HCT116 (cell line): ENCODE measurements around the gene HYAL1. TPM values are rescaled to one million over a fixed set of nuclear protein-coding genes. Genes with fewer than 3 reads are reported as not detected.

ENCODE experiments used
- ATAC-seq: fragments of 200-7000 bp; cut with Tn5 transposase; 2 replicates; pipeline ENCODE4 v1.9.1; 2020; ENCODE audit warnings: mild to moderate bottlenecking, moderate library complexity
- BruUV-seq: library from RNA; stranded (reverse); fragments of 400-500 nt; replicated peaks from 2 replicates; lab custom pipeline; 2021; lab: Mats Ljungman, UMichigan
- CTCF ChIA-PET: fragments of 300-600 bp; sonication (Branson Sonifier 250); formaldehyde crosslinking; loops from one replicate; lab custom pipeline; 2021; ENCODE audit warnings: antibody characterized with exemption; lab: Charles Lee
- POLR2A ChIA-PET: fragments of 300-600, 350-600 bp; sonication (Branson Sonifier 250); formaldehyde crosslinking; loops from one replicate; lab custom pipeline; 2021; ENCODE audit warnings: antibody characterized with exemption; lab: Charles Lee
- RAD21 ChIA-PET, 2 experiments: fragments of 300-600 bp; sonication (Branson Sonifier 250); formaldehyde crosslinking; loops; one replicate each; lab custom pipeline; 2023; ENCODE audit warnings: low total read pairs in 2 of 2; ENCODE audit not compliant: uncharacterized antibody in 2 of 2, unreplicated experiment in 2 of 2, low non-redundant PET in 1 of 2; lab: Charles Lee
- DNase-seq: peaks from one replicate; pipeline ENCODE4 v3.0.0-alpha.2; 2010; ENCODE audit warnings: low read depth, low spot score
- H2AFZ ChIP-seq: fragments of 200-600 bp; shearing (Covaris generic), sonication (generic); 2 replicates; pipeline ENCODE4 v1.6.1; 2017; ENCODE audit warnings: low read depth, mixed run types, mixed read lengths, antibody characterized with exemption, low read length; ENCODE audit not compliant: poor library complexity, severe bottlenecking
- H3K27ac ChIP-seq: 2 replicates; pipeline ENCODE4 v1.5.1; 2012; ENCODE audit warnings: low read depth, low read length
- H3K27me3 ChIP-seq: fragments of 200-600 bp; sonication (generic); 2 replicates; pipeline ENCODE4 v1.6.1; 2016; ENCODE audit warnings: mixed run types, low read length, mixed read lengths; ENCODE audit not compliant: insufficient read depth
- H3K36me3 ChIP-seq, 2 experiments: fragments of 200-500 bp in 1 of 2; fragments of 200-600 bp in 1 of 2; sonication (Bioruptor generic) in 1 of 2; sonication (generic) in 1 of 2; 2 replicates each; pipeline versions ENCODE4 v1.5.1 to v1.6.1; 2014 to 2016; ENCODE audit warnings: low read length in 2 of 2, inconsistent platforms in 1 of 2, mixed read lengths in 1 of 2, mixed run types in 1 of 2; ENCODE audit not compliant: insufficient read depth in 2 of 2, control insufficient read depth in 1 of 2
- H3K4me1 ChIP-seq, 2 experiments: fragments of 200-600 bp in 1 of 2; sonication (generic) in 1 of 2; 2 replicates each; pipeline versions ENCODE4 v1.5.1 to v1.6.1; 2012 to 2017; ENCODE audit warnings: low read length in 2 of 2, inconsistent platforms in 1 of 2, mild to moderate bottlenecking in 1 of 2, mixed read lengths in 1 of 2, mixed run types in 1 of 2, moderate library complexity in 1 of 2; ENCODE audit not compliant: insufficient read depth in 2 of 2, control insufficient read depth in 1 of 2
- H3K4me2 ChIP-seq: fragments of 200-600 bp; sonication (generic); 2 replicates; pipeline ENCODE4 v1.6.1; 2017; ENCODE audit warnings: mixed run types, low read length, mixed read lengths
- H3K4me3 ChIP-seq, 2 experiments: fragments of 200-600 bp in 1 of 2; sonication (generic) in 1 of 2; replicated peaks in 1 of 2; 2 replicates each; pipeline ENCODE4 v1.5.1; 2011 to 2016; ENCODE audit warnings: low read length in 2 of 2, control low read depth in 1 of 2, low read depth in 1 of 2, mild to moderate bottlenecking in 1 of 2, mixed read lengths in 1 of 2, mixed run types in 1 of 2
- H3K79me2 ChIP-seq: fragments of 200-600 bp; sonication (generic); 2 replicates; pipeline ENCODE4 v1.6.1; 2017; ENCODE audit warnings: mild to moderate bottlenecking, mixed run types, low read length, moderate library complexity, mixed read lengths; ENCODE audit not compliant: insufficient read depth
- H3K9ac ChIP-seq: fragments of 200-600 bp; sonication (generic); 2 replicates; pipeline ENCODE4 v1.6.1; 2016; ENCODE audit warnings: low read length, mixed read lengths
- H3K9me2 ChIP-seq: fragments of 200-600 bp; sonication (generic), shearing (Covaris generic); 2 replicates; pipeline ENCODE4 v1.6.1; 2017; ENCODE audit warnings: mixed run types, mild to moderate bottlenecking, moderate library complexity; ENCODE audit not compliant: insufficient read depth
- H3K9me3 ChIP-seq, 2 experiments: fragments of 200-500 bp in 1 of 2; fragments of 200-600 bp in 1 of 2; sonication (Bioruptor generic) in 1 of 2; sonication (generic) in 1 of 2; 2 replicates each; pipeline ENCODE4 v1.6.1; 2014 to 2017; ENCODE audit warnings: low read length in 2 of 2, mixed read lengths in 2 of 2, inconsistent platforms in 1 of 2, low read depth in 1 of 2, mild to moderate bottlenecking in 1 of 2, mixed run types in 1 of 2, moderate library complexity in 1 of 2; ENCODE audit not compliant: control insufficient read depth in 1 of 2, insufficient read depth in 1 of 2
- H4K20me1 ChIP-seq: fragments of 200-600 bp; sonication (generic), shearing (Covaris generic); 2 replicates; pipeline ENCODE4 v1.6.1; 2017; ENCODE audit warnings: mixed run types, mild to moderate bottlenecking, moderate library complexity; ENCODE audit not compliant: insufficient read depth
- CBX3 ChIP-seq: IDR thresholded peaks from 2 replicates; pipeline ENCODE4 v1.6.1; 2012; ENCODE audit warnings: low read depth
- CEBPB ChIP-seq: IDR thresholded peaks from 2 replicates; pipeline ENCODE4 v1.6.1; 2012; ENCODE audit warnings: low read depth
- CTCF ChIP-seq, 3 experiments: fragments of 200-600 bp in 1 of 3; sonication (generic) in 1 of 3; IDR thresholded peaks in 2 of 3; conservative IDR thresholded peaks in 1 of 3; 2 replicates each; pipeline ENCODE4 v1.5.1; 2012 to 2017; ENCODE audit warnings: low read depth in 2 of 3, low read length in 2 of 3, antibody characterized with exemption in 1 of 3, borderline replicate concordance in 1 of 3, control low read depth in 1 of 3, mild to moderate bottlenecking in 1 of 3, mixed read lengths in 1 of 3, mixed run types in 1 of 3, moderate library complexity in 1 of 3; ENCODE audit not compliant: insufficient read depth in 1 of 3
- EGR1 ChIP-seq: IDR thresholded peaks from 2 replicates; pipeline ENCODE4 v1.6.1; 2012; ENCODE audit warnings: low read depth
- ELF1 ChIP-seq: IDR thresholded peaks from 2 replicates; pipeline ENCODE4 v1.6.1; 2012; ENCODE audit warnings: low read depth, borderline replicate concordance
- EZH2 ChIP-seq: fragments of 200-600 bp; sonication (generic); IDR thresholded peaks from 2 replicates; pipeline ENCODE4 v1.6.1; 2017; ENCODE audit warnings: antibody characterized with exemption, mixed run types
- EZH2phosphoT487 ChIP-seq: fragments of 200-600 bp; IDR thresholded peaks from 2 replicates; pipeline ENCODE4 v1.6.1; 2018; ENCODE audit warnings: antibody characterized with exemption, borderline replicate concordance
- FOSL1 ChIP-seq: IDR thresholded peaks from 2 replicates; pipeline ENCODE4 v1.6.1; 2012; ENCODE audit warnings: low read depth
- JUND ChIP-seq: IDR thresholded peaks from 2 replicates; pipeline ENCODE4 v1.6.1; 2012
- MAX ChIP-seq: IDR thresholded peaks from 2 replicates; pipeline ENCODE4 v1.6.1; 2012
- POLR2A ChIP-seq: IDR thresholded peaks from 2 replicates; pipeline ENCODE4 v1.7.0; 2011; ENCODE audit warnings: borderline replicate concordance; ENCODE audit not compliant: insufficient read depth, insufficient read length; ENCODE audit errors: extremely low read depth
- POLR2AphosphoS5 ChIP-seq: IDR thresholded peaks from 2 replicates; pipeline ENCODE4 v1.6.1; 2011; ENCODE audit warnings: mild to moderate bottlenecking, low read depth, low read length, moderate library complexity
- REST ChIP-seq: IDR thresholded peaks from 2 replicates; pipeline ENCODE4 v1.6.1; 2012; ENCODE audit warnings: low read depth
- SIN3A ChIP-seq: IDR thresholded peaks from 2 replicates; pipeline ENCODE4 v1.6.1; 2012; ENCODE audit warnings: low read depth
- TCF7L2 ChIP-seq: IDR thresholded peaks from 2 replicates; pipeline ENCODE4 v1.7.0; 2011; ENCODE audit warnings: borderline replicate concordance, inconsistent platforms; ENCODE audit not compliant: insufficient read depth, insufficient read length; ENCODE audit errors: extremely low read depth
- YY1 ChIP-seq: IDR thresholded peaks from 2 replicates; pipeline ENCODE4 v1.6.1; 2011; ENCODE audit warnings: low read length, low read depth, moderate library complexity, mild to moderate bottlenecking; ENCODE audit not compliant: insufficient replicate concordance; ENCODE audit errors: extremely low read depth
- ZBTB33 ChIP-seq: IDR thresholded peaks from 2 replicates; pipeline ENCODE4 v1.6.1; 2011; ENCODE audit warnings: mild to moderate bottlenecking, low read length, moderate library complexity; ENCODE audit not compliant: insufficient replicate concordance; ENCODE audit errors: extremely low read depth
- ZNF274 ChIP-seq: fragments of 200-500 bp; sonication (Bioruptor generic); IDR thresholded peaks from 2 replicates; pipeline ENCODE4 v1.6.1; 2014; ENCODE audit warnings: mild to moderate bottlenecking, low read depth, low read length, inconsistent platforms
- intact Hi-C: fragments of 100-400 bp; cut with micrococcal nuclease; formaldehyde crosslinking; loops from 2 replicates; pipeline ENCODE4 v1.10.0; 2022
- total RNA-seq: library from RNA; stranded (reverse); gene quantifications from one replicate; pipeline ENCODE4 v1.2.1, GENCODE V29; 2021; ENCODE audit not compliant: unreplicated experiment

HYAL1 gene
- total RNA-seq, 1 experiment from 2014 or later: 6.1 TPM

GRCh38 chr3:50275141-50275995 is 28.0 kb downstream of the HYAL1 start:
- H3K9me3 ChIP-seq: no peaks in the 10 kb centered on the region
- ChIA-PET RAD21 (interaction anchor here in 1 of 2 experiments (0.7 kb wide), 1 partner anchor 14 kb away, joined by 3 read pairs; no protein-coding TSS in a partner anchor), CTCF (interaction anchor here (0.6 to 2.4 kb wide), 5 partner anchors 9 to 81 kb away, joined by 3 to 9 read pairs (median 5); partner anchors contain the start of gene IFRD2), POLR2A (interaction anchor here (0.9 to 1.3 kb wide), 2 partner anchors 29 to 80 kb away, joined by 3 read pairs; no protein-coding TSS in a partner anchor)
- BruUV-seq: no TSS peak
- no peaks in the 10 kb centered on the region for H4K20me1 ChIP-seq
- H3K9ac ChIP-seq: no peak overlapping the region
- ATAC-seq: no peak
- H2AFZ ChIP-seq: no peak overlapping the region
- H3K9me2 ChIP-seq: no peaks in the 10 kb centered on the region
- H3K4me3 ChIP-seq: no peak overlapping the region
- H3K27ac ChIP-seq: no peak overlapping the region
- no peak for DNase-seq
- intact Hi-C loops: no loop called here
- peaks cover 29 to 40% of the 10 kb centered on the region in 2 experiments for H3K4me1 ChIP-seq
- H3K4me2 ChIP-seq: no peak overlapping the region
- H3K79me2 ChIP-seq: no peaks in the 10 kb centered on the region
- no peaks in the 10 kb centered on the region for H3K36me3 ChIP-seq
- H3K27me3 ChIP-seq: no peaks in the 10 kb centered on the region
- TF ChIP-seq CTCF (IDR thresholded peaks at IDR 0.05 in 2 of 3, conservative IDR thresholded peaks at IDR 0.05 in 1 of 3; ENCODE audit: borderline replicate concordance in 1 of 3, insufficient read depth in 1 of 3, low read depth in 2 of 3, low read length in 2 of 3) (no peak), ZBTB33 (no peak), FOSL1 (no peak), POLR2AphosphoS5 (no peak), EGR1 (no peak), POLR2A (no peak), CBX3 (no peak), MAX (no peak), CEBPB (no peak), SIN3A (no peak), YY1 (no peak), EZH2 (no peak), EZH2phosphoT487 (no peak), TCF7L2 (no peak), ELF1 (no peak), JUND (no peak), ZNF274 (no peak), REST (no peak)
